ES-I3 (cell line): ENCODE measurements around the gene SAMD13.

Source experiments
- H3K36me3 ChIP-seq: 2 replicates; pipeline ENCODE4 v1.6.1; 2013; ENCODE audit warnings: mild to moderate bottlenecking, low read length, control low read depth, moderate library complexity; ENCODE audit not compliant: insufficient read depth
- H3K4me1 ChIP-seq: 2 replicates; pipeline ENCODE4 v1.6.1; 2013; ENCODE audit warnings: mild to moderate bottlenecking, control low read depth, low read length; ENCODE audit not compliant: insufficient read depth
- H3K9ac ChIP-seq: 2 replicates; pipeline ENCODE4 v1.6.1; 2013; ENCODE audit warnings: low read depth, mild to moderate bottlenecking, low read length, moderate library complexity
- H3K9me3 ChIP-seq: 2 replicates; pipeline ENCODE4 v1.6.1; 2013; ENCODE audit warnings: mild to moderate bottlenecking, low read length, moderate library complexity; ENCODE audit not compliant: control insufficient read depth, insufficient read depth

SAMD13 gene

GRCh38 chr1:84363019-84363418 is 61.5 kb downstream of the SAMD13 start:
- H3K36me3 ChIP-seq, result no peaks in the 10 kb centered on the region
- no peak overlapping the region for H3K9ac ChIP-seq
- H3K9me3 ChIP-seq, result no peaks in the 10 kb centered on the region
- H3K4me1 ChIP-seq, result no peaks in the 10 kb centered on the region; the same call in 1 of the 2 replicates

GRCh38 chr1:84363622-84364021 is 62.1 kb downstream of the SAMD13 start:
- Histone ChIP-seq H3K9me3 (no peaks in the 10 kb centered on the region), H3K36me3 (no peaks in the 10 kb centered on the region), H3K4me1 (no peaks in the 10 kb centered on the region; the same call in 1 of the 2 replicates), H3K9ac (no peak overlapping the region)

- no peaks in the 10 kb centered on the region for H3K9me3 ChIP-seq
- H3K4me1 ChIP-seq, result no peaks in the 10 kb centered on the region; the same call in 1 of the 2 replicates
- no peaks in the 10 kb centered on the region for H3K36me3 ChIP-seq
- no peak overlapping the region for H3K9ac ChIP-seq
These were observed 64.0 kb downstream of the SAMD13 start for GRCh38 chr1:84365225-84366221.

- H3K36me3 ChIP-seq, result no peaks in the 10 kb centered on the region
- no peaks in the 10 kb centered on the region; the same call in 1 of the 2 replicates for H3K4me1 ChIP-seq
- H3K9ac ChIP-seq, result no peak overlapping the region
- H3K9me3 ChIP-seq, result no peaks in the 10 kb centered on the region
These were observed 65.3 kb downstream of the SAMD13 start for GRCh38 chr1:84366786-84367185.

- H3K9ac ChIP-seq, result no peak overlapping the region
- no peaks in the 10 kb centered on the region; the same call in 1 of the 2 replicates for H3K4me1 ChIP-seq
- no peaks in the 10 kb centered on the region for H3K36me3 ChIP-seq
- H3K9me3 ChIP-seq, result no peaks in the 10 kb centered on the region
These were observed 65.7 kb downstream of the SAMD13 start for GRCh38 chr1:84367219-84367618.

- Histone ChIP-seq H3K9ac (no peak overlapping the region), H3K4me1 (no peaks in the 10 kb centered on the region; the same call in 1 of the 2 replicates), H3K36me3 (no peaks in the 10 kb centered on the region), H3K9me3 (no peaks in the 10 kb centered on the region)
These were observed 66.9 kb downstream of the SAMD13 start for GRCh38 chr1:84368441-84368840.

- Histone ChIP-seq H3K4me1 (no peaks in the 10 kb centered on the region; the same call in 1 of the 2 replicates), H3K9me3 (no peaks in the 10 kb centered on the region), H3K36me3 (no peaks in the 10 kb centered on the region), H3K9ac (no peak overlapping the region)
These were observed 68.8 kb downstream of the SAMD13 start for GRCh38 chr1:84370266-84370665.

GRCh38 chr1:84370831-84371394 is 69.4 kb downstream of the SAMD13 start:
- no peak overlapping the region for H3K9ac ChIP-seq
- no peaks in the 10 kb centered on the region for H3K9me3 ChIP-seq
- no peaks in the 10 kb centered on the region for H3K36me3 ChIP-seq
- H3K4me1 ChIP-seq, result no peaks in the 10 kb centered on the region; the same call in 1 of the 2 replicates

- Histone ChIP-seq H3K9me3 (no peaks in the 10 kb centered on the region), H3K36me3 (no peaks in the 10 kb centered on the region), H3K4me1 (no peaks in the 10 kb centered on the region), H3K9ac (no peak overlapping the region)
These were observed 72.1 kb downstream of the SAMD13 start for GRCh38 chr1:84373436-84374141.

GRCh38 chr1:84374991-84375696 is 73.6 kb downstream of the SAMD13 start:
- no peaks in the 10 kb centered on the region for H3K36me3 ChIP-seq
- H3K4me1 ChIP-seq, result peaks cover 6% of the 10 kb centered on the region; the same call in 1 of the 2 replicates
- no peak overlapping the region for H3K9ac ChIP-seq
- no peaks in the 10 kb centered on the region for H3K9me3 ChIP-seq

GRCh38 chr1:84376000-84376910 is 74.7 kb downstream of the SAMD13 start:
- Histone ChIP-seq H3K9me3 (no peaks in the 10 kb centered on the region), H3K4me1 (peaks cover 6% of the 10 kb centered on the region; the same call in 1 of the 2 replicates), H3K9ac (no peak overlapping the region), H3K36me3 (no peaks in the 10 kb centered on the region)

GRCh38 chr1:84377480-84378095 is 76.1 kb downstream of the SAMD13 start:
- H3K4me1 ChIP-seq, result peaks cover 6% of the 10 kb centered on the region; the same call in 1 of the 2 replicates
- H3K36me3 ChIP-seq, result no peaks in the 10 kb centered on the region
- no peak overlapping the region for H3K9ac ChIP-seq
- H3K9me3 ChIP-seq, result no peaks in the 10 kb centered on the region
